ENCODE data around the gene ZBTB7A.

Gene ZBTB7A

GRCh38 chr19:4066682-4067395 lies at the start of gene ZBTB7A:
TSS of gene ZBTB7A (minus strand) at chr19:4066899. CDS start at chr19:4055232, 11,667 bp downstream.
- Histone ChIP-seq H3K9ac (ENCODE audit: low read depth, low read length) (peak within 1 kb of the TSS; percentile 62), H3K4me1 (ENCODE audit: insufficient read depth, low read length) (peaks cover 19% of the 10 kb centered on the region; the same call in 1 of the 2 replicates), H3K36me3 (ENCODE audit: insufficient read depth, low read length) (peaks cover 3% of the 10 kb centered on the region; the same call in 1 of the 2 replicates), H3K9me3 (ENCODE audit: control insufficient read depth, insufficient read depth, low read length) (no peaks in the 10 kb centered on the region)

GRCh38 chr19:4115818-4116385 lies 49.2 kb upstream of the ZBTB7A start:
- Histone ChIP-seq H3K36me3 (ENCODE audit: insufficient read depth, low read length) (peaks cover 9% of the 10 kb centered on the region), H3K9ac (ENCODE audit: low read depth, low read length) (no peak overlapping the region), H3K9me3 (ENCODE audit: control insufficient read depth, insufficient read depth, low read length) (no peaks in the 10 kb centered on the region), H3K4me1 (ENCODE audit: insufficient read depth, low read length) (no peaks in the 10 kb centered on the region)

- peaks cover 13% of the 10 kb centered on the region for H3K36me3 ChIP-seq (ENCODE audit: insufficient read depth, low read length)
These were observed 48.5 kb upstream of the ZBTB7A start for GRCh38 chr19:4115050-4115817.

GRCh38 chr19:4114181-4114580 lies 47.5 kb upstream of the ZBTB7A start:
- Histone ChIP-seq H3K36me3 (ENCODE audit: insufficient read depth, low read length) (peaks cover 13% of the 10 kb centered on the region), H3K9ac (ENCODE audit: low read depth, low read length) (no peak overlapping the region), H3K4me1 (ENCODE audit: insufficient read depth, low read length) (no peaks in the 10 kb centered on the region), H3K9me3 (ENCODE audit: control insufficient read depth, insufficient read depth, low read length) (no peaks in the 10 kb centered on the region)

More at GRCh38 chr19:4115050-4115817, 48.5 kb upstream of the ZBTB7A start:
- no peaks in the 10 kb centered on the region for H3K9me3 ChIP-seq (ENCODE audit: control insufficient read depth, insufficient read depth, low read length)
- H3K9ac ChIP-seq (ENCODE audit: low read depth, low read length), result no peak overlapping the region
- no peaks in the 10 kb centered on the region for H3K4me1 ChIP-seq (ENCODE audit: insufficient read depth, low read length)

GRCh38 chr19:4113398-4114088 lies 46.8 kb upstream of the ZBTB7A start:
- H3K9ac ChIP-seq (ENCODE audit: low read depth, low read length), result no peak overlapping the region
- H3K4me1 ChIP-seq (ENCODE audit: insufficient read depth, low read length), result no peaks in the 10 kb centered on the region
- no peaks in the 10 kb centered on the region for H3K9me3 ChIP-seq (ENCODE audit: control insufficient read depth, insufficient read depth, low read length)
- peaks cover 13% of the 10 kb centered on the region for H3K36me3 ChIP-seq (ENCODE audit: insufficient read depth, low read length)

- Histone ChIP-seq H3K9me3 (ENCODE audit: control insufficient read depth, insufficient read depth, low read length) (no peaks in the 10 kb centered on the region), H3K9ac (ENCODE audit: low read depth, low read length) (no peak overlapping the region), H3K4me1 (ENCODE audit: insufficient read depth, low read length) (no peaks in the 10 kb centered on the region), H3K36me3 (ENCODE audit: insufficient read depth, low read length) (peaks cover 13% of the 10 kb centered on the region)
These were observed 45.7 kb upstream of the ZBTB7A start for GRCh38 chr19:4112367-4112766.

GRCh38 chr19:4109626-4109945 lies 42.9 kb upstream of the ZBTB7A start:
- no peaks in the 10 kb centered on the region for H3K4me1 ChIP-seq (ENCODE audit: insufficient read depth, low read length)
- H3K36me3 ChIP-seq (ENCODE audit: insufficient read depth, low read length), result peaks cover 7% of the 10 kb centered on the region
- H3K9ac ChIP-seq (ENCODE audit: low read depth, low read length), result no peak overlapping the region
- no peaks in the 10 kb centered on the region for H3K9me3 ChIP-seq (ENCODE audit: control insufficient read depth, insufficient read depth, low read length)

GRCh38 chr19:4108767-4109625 lies 42.3 kb upstream of the ZBTB7A start:
- Histone ChIP-seq H3K9me3 (ENCODE audit: control insufficient read depth, insufficient read depth, low read length) (no peaks in the 10 kb centered on the region), H3K9ac (ENCODE audit: low read depth, low read length) (no peak overlapping the region), H3K36me3 (ENCODE audit: insufficient read depth, low read length) (peaks cover 7% of the 10 kb centered on the region), H3K4me1 (ENCODE audit: insufficient read depth, low read length) (no peaks in the 10 kb centered on the region)

GRCh38 chr19:4103080-4103433 lies 36.4 kb upstream of the ZBTB7A start:
- Histone ChIP-seq H3K9ac (ENCODE audit: low read depth, low read length) (no peak overlapping the region), H3K9me3 (ENCODE audit: control insufficient read depth, insufficient read depth, low read length) (no peaks in the 10 kb centered on the region), H3K36me3 (ENCODE audit: insufficient read depth, low read length) (peaks cover 9% of the 10 kb centered on the region), H3K4me1 (ENCODE audit: insufficient read depth, low read length) (no peaks in the 10 kb centered on the region)

- peaks cover 9% of the 10 kb centered on the region for H3K36me3 ChIP-seq (ENCODE audit: insufficient read depth, low read length)
These were observed 35.8 kb upstream of the ZBTB7A start for GRCh38 chr19:4102339-4103079.

GRCh38 chr19:4101496-4101770 lies 34.7 kb upstream of the ZBTB7A start:
- Histone ChIP-seq H3K9me3 (ENCODE audit: control insufficient read depth, insufficient read depth, low read length) (no peaks in the 10 kb centered on the region), H3K9ac (ENCODE audit: low read depth, low read length) (no peak overlapping the region), H3K36me3 (ENCODE audit: insufficient read depth, low read length) (peaks cover 12% of the 10 kb centered on the region), H3K4me1 (ENCODE audit: insufficient read depth, low read length) (no peaks in the 10 kb centered on the region)

More at GRCh38 chr19:4102339-4103079, 35.8 kb upstream of the ZBTB7A start:
- Histone ChIP-seq H3K9me3 (ENCODE audit: control insufficient read depth, insufficient read depth, low read length) (no peaks in the 10 kb centered on the region), H3K9ac (ENCODE audit: low read depth, low read length) (no peak overlapping the region), H3K4me1 (ENCODE audit: insufficient read depth, low read length) (no peaks in the 10 kb centered on the region)

GRCh38 chr19:4100647-4101495 lies 34.2 kb upstream of the ZBTB7A start:
- Histone ChIP-seq H3K9ac (ENCODE audit: low read depth, low read length) (no peak overlapping the region), H3K9me3 (ENCODE audit: control insufficient read depth, insufficient read depth, low read length) (no peaks in the 10 kb centered on the region), H3K36me3 (ENCODE audit: insufficient read depth, low read length) (peaks cover 12% of the 10 kb centered on the region), H3K4me1 (ENCODE audit: insufficient read depth, low read length) (no peaks in the 10 kb centered on the region)

Data from ES-I3 (cell line).